Retinal pigment epithelial cell (primary cell): ENCODE measurements around the gene TBC1D7.
A peak's percentile ranks its signal among the peaks of the same experiment; 100 is the strongest.

ENCODE experiments used
- DNase-seq: peaks from one replicate; pipeline ENCODE4 v3.0.0-alpha.2; 2010; ENCODE audit warnings: low read depth
- H3K4me3 ChIP-seq: 2 replicates; pipeline ENCODE4 v1.5.1; 2011; ENCODE audit warnings: mild to moderate bottlenecking, low read length, control low read depth, moderate library complexity
- TF ChIP-seq, protein P1 (sequence below): conservative IDR thresholded peaks from 2 replicates; pipeline ENCODE4 v1.5.1; 2011; ENCODE audit warnings: low read depth, low read length, control low read depth, inconsistent platforms

TBC1D7 gene

DNA sequence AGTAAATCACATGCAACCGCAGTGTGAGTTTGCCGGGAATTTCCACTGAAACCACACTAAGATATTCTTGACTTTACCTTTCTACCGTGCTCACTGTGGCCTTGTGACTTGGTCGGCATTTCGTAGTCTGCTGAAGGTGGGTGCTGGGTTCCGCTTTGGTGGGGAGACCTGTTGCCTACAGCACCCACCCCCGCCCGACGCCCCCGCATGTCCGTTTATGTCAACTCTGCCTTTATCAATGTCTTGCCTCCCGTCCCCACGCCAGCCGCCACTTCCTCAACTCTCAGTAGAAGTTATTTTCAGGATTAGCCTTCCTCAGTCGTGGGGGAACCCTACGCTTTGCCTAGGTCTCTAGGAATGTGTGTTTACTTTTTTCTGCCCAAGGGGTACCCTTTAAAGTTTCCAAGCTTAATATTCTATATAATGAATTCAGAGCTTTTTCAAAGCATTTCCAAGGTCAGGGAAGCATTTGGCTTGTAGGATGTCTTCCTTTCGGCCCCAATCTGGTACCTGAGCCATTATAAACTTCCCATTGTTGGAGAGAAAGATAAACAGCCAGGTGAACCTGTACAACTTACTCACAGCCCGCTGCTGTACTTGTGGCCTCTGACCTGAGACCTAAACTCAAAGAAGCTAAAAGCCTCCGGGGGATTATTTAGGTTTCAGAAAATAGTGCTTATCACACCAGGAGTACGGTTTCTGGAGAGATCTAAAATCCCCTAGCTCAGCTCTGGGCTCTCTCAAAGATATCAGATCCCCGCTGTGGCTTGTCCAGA, 54.2 kb downstream of the TBC1D7 start:
- TF ChIP-seq, protein P1, sequence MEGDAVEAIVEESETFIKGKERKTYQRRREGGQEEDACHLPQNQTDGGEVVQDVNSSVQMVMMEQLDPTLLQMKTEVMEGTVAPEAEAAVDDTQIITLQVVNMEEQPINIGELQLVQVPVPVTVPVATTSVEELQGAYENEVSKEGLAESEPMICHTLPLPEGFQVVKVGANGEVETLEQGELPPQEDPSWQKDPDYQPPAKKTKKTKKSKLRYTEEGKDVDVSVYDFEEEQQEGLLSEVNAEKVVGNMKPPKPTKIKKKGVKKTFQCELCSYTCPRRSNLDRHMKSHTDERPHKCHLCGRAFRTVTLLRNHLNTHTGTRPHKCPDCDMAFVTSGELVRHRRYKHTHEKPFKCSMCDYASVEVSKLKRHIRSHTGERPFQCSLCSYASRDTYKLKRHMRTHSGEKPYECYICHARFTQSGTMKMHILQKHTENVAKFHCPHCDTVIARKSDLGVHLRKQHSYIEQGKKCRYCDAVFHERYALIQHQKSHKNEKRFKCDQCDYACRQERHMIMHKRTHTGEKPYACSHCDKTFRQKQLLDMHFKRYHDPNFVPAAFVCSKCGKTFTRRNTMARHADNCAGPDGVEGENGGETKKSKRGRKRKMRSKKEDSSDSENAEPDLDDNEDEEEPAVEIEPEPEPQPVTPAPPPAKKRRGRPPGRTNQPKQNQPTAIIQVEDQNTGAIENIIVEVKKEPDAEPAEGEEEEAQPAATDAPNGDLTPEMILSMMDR: no peak

DNA sequence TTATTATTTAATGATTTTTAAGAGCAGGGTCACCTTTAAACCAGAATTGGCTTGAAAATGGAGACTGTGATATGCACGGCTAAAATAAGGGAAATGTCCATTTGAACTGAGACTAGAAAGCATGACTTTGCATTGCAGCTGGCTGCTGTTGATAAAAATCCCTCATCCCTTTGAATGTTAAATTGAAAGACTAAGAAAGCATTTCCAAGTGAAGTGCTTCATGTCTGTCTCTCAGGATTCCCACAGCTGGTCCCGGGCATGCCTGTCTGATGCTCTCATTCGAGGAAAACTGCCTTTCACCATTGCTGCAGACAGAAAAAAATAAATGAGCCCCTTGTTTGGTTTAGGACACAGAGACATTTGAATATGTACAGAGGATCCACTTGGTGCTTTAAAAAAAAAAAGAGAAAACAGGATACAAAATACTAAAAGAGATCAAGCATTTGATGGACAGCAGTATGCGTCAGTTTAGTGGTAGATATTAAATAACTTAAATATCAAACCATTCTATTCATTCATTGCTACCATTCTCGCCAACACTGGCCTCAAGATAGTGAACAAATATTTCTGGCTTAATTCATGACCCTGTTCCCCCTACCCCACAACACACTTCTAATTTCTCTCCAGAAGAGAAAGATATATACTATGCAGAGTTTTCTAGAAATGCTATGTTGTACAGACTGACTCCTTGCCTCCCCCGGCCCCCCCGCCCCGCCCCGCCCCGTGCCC, 55.0 kb downstream of the TBC1D7 start:
- TF ChIP-seq, protein P1: no peak
- no peak for DNase-seq
- H3K4me3 ChIP-seq: no peak overlapping the region

More for the DNA sequence above, 54.2 kb downstream of the TBC1D7 start:
- DNase-seq: no peak
- no peak overlapping the region for H3K4me3 ChIP-seq

DNA sequence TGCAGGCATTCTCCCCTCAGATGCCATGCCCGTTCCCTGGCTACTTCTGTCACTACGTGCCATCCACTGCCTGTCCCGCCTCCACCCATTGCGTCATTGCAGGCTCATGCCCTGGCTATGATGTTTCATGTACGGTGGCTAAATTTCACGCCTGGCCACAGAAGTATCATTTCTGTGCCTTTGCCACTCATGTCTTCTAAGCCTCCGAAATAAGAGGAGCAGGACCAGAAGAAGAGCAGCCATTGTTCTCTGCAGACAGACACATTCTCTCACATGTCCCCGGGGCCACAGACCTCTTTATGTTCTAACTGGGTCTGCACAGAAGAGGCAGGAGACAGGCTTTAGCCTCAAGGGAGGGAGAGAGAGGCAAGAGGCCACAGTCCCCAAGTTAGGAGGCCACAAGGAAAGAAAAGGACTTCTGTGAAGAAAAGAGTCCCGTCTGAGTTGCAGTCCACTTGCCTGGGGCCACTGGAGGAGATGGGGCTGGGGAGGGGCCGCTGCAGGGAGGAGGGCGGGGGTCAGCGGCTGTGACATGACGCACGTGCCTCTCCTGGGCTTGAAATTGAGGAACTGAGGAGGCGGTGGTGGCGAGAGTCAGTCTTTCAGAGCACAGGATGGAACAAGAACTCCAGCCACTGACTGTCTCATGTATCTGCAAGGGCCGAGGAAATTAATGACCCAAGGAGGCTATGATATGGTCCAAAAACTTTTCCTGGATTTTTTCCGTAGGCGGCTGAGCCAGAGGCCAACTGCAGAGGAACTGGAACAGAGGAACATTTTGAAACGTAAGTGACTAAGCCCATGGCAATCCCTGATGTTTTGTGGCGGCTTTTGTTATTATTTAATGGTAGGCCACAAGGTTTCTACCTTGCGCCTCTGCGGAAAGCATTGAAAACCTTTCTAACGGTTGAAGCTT, 55.9 kb downstream of the TBC1D7 start:
- H3K4me3 ChIP-seq: no peak overlapping the region
- DNase-seq: no peak
- TF ChIP-seq, protein P1: no peak

DNA sequence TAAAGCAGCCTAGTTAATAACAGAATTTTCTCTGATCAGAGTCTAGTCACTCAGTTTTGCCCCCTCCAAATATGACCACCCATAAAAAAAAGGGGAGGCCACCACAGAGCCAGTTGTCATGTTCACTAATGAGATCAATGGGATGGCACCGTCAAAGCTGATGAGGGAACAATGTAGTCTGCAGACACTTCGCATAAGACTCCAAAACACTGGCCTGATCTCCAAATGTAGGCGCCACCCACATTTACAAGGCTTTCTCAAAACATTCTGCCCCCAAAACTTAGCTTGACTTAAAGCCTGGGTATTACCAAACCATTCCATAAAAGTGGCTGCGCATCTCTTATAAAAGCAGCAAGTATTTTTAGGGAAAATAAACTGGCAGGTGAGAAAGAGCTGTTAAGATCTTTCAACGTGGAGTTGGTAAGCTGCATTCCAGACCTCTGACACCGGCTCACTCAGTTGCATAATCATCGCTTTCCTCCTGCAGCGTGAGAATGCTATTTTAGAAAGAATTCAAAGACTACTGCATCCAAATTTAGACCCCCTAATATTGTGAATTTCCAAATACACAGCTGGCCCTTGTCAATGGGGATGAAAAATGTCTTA, 59.3 kb downstream of the TBC1D7 start:
- DNase-seq: peak; percentile 48
- TF ChIP-seq, protein P1: no peak

DNA sequence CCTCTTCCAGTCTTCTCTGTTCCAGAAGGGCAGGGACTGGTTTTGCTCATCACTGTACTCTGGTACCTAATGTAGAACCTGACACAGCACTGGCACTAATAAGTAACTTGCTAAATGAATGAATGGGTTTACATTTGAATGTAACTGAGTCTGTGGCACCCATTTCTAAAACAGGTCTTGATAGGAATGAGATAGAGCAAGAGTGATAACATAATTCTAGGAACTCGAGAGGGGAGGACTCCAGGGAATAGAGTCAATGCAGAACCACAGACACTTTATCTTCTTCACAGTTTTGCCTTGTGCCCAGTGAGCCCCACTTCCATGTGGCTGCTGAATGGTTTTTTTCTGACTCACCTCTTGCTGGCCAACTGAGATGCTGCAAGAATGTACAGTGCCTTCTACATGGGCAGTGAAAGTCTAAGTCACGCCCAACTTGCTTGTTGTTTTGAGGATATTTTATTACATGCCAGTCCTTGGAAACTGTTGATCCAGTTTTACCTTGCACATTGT, 61.1 kb downstream of the TBC1D7 start:
- TF ChIP-seq, protein P1: no peak
- DNase-seq: no peak

More for the DNA sequence above, 59.3 kb downstream of the TBC1D7 start:
- H3K4me3 ChIP-seq: no peak overlapping the region

DNA sequence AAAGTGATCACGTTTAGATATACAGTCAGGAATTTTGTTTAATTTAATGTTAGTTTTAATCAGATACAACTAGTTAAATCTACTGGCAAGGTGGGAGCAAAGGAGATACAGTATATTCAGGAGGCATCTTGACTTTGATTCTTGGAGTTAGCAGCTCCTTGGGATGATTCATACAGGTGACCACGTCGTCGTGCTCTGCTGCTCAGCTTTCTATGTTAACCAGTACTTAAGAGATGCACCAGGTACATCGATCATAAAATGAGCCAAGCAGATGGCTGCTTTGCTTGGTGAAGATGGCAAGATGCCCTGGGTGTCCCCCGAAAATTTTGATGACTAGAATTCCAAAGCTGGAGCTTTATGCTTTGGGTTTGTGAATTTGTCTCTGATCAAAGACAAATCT, 64.7 kb downstream of the TBC1D7 start:
- TF ChIP-seq, protein P1: no peak
- DNase-seq: no peak
- no peak overlapping the region for H3K4me3 ChIP-seq

More for the DNA sequence above, 61.1 kb downstream of the TBC1D7 start:
- no peak overlapping the region for H3K4me3 ChIP-seq
